HepG2 (cell line): ENCODE measurements around the gene ADD2. TPM values are rescaled to one million over a fixed set of nuclear protein-coding genes. Genes with fewer than 3 reads are reported as not detected.

Experiments
- BHLHE40 ChIP-seq: IDR thresholded peaks from 2 replicates; pipeline ENCODE4 v1.6.1; 2011; ENCODE audit warnings: low read length, improper control_type of control experiment
- CBX1 ChIP-seq: IDR thresholded peaks from one replicate; pipeline ENCODE4 v1.6.1; 2016; ENCODE audit warnings: antibody characterized with exemption, low read depth
- HNF4G ChIP-seq, 2 experiments: sonication (generic) in 1 of 2; formaldehyde crosslinking in 1 of 2; IDR thresholded peaks; 2 replicates each; pipeline versions ENCODE4 v1.4.0 to v1.6.1; 2011 to 2020; ENCODE audit warnings: borderline replicate concordance in 2 of 2, low read depth in 2 of 2, mild to moderate bottlenecking in 2 of 2, low read length in 1 of 2, missing genetic modification reagents in 1 of 2, moderate library complexity in 1 of 2
- POLR2AphosphoS5 ChIP-seq: IDR thresholded peaks from 2 replicates; pipeline ENCODE4 v1.6.1; 2012; ENCODE audit warnings: low read depth, low read length
- ZFX ChIP-seq: sonication (generic); formaldehyde crosslinking; IDR thresholded peaks from 2 replicates; pipeline ENCODE4 v1.4.0; 2020; ENCODE audit warnings: mild to moderate bottlenecking, low read depth, missing genetic modification reagents, moderate library complexity
- ZKSCAN5 ChIP-seq: sonication (generic); formaldehyde crosslinking; IDR thresholded peaks from 2 replicates; pipeline ENCODE4 v1.5.1; 2020; ENCODE audit warnings: mild to moderate bottlenecking, missing genetic modification reagents
- ZNF687 ChIP-seq: sonication (generic); formaldehyde crosslinking; IDR thresholded peaks from 2 replicates; pipeline ENCODE4 v1.5.1; 2020; ENCODE audit warnings: mild to moderate bottlenecking, missing genetic modification reagents, moderate library complexity
- ZNF709 ChIP-seq: sonication (generic); formaldehyde crosslinking; IDR thresholded peaks from 2 replicates; pipeline ENCODE4 v1.5.0; 2020; ENCODE audit warnings: mild to moderate bottlenecking, missing genetic modification reagents
- ZNF777 ChIP-seq: sonication (generic); formaldehyde crosslinking; IDR thresholded peaks from 2 replicates; pipeline ENCODE4 v1.4.0; 2020; ENCODE audit warnings: missing genetic modification reagents
- ZZZ3 ChIP-seq: sonication (generic); formaldehyde crosslinking; IDR thresholded peaks from 2 replicates; pipeline ENCODE4 v1.4.0; 2020; ENCODE audit warnings: missing genetic modification reagents, mild to moderate bottlenecking, borderline replicate concordance
- polyA plus RNA-seq, 8 experiments: library from polyadenylated mRNA; depleted of rRNA in 3 of 8; stranded (reverse) in 7 of 8; unstranded in 1 of 8; fragments of >200 nt; fragmentation: Illumina TruSeq in 4 of 8; extraction: Trizol in 4 of 8; gene quantifications; 2 replicates each; pipeline versions ENCODE4 v1.2.1 to v1.2.3, GENCODE V29; 2011 to 2016; ENCODE audit warnings: low read depth in 4 of 8, missing spikeins in 1 of 8, mixed read lengths in 1 of 8; ENCODE audit not compliant: insufficient read depth in 1 of 8
- total RNA-seq, 5 experiments: library from RNA; depleted of rRNA; stranded (reverse); fragments of >200 nt; fragmentation: Illumina TruSeq; extraction: Trizol; gene quantifications; 2 replicates each; pipeline ENCODE4 v1.2.3, GENCODE V29; 2016; ENCODE audit warnings: low read depth in 1 of 5
- TF ChIP-seq, protein P1 (sequence below): IDR thresholded peaks from 2 replicates; pipeline ENCODE4 v1.6.1; 2016; ENCODE audit warnings: missing genetic modification reagents, missing compliant biosample characterization
- TF ChIP-seq, protein P2 (sequence below): sonication (generic); formaldehyde crosslinking; IDR thresholded peaks from 2 replicates; pipeline ENCODE4 v1.4.0; 2020; ENCODE audit warnings: missing genetic modification reagents
- TF ChIP-seq, protein P3 (sequence below): sonication (generic); formaldehyde crosslinking; IDR thresholded peaks from 2 replicates; pipeline ENCODE4 v1.4.0; 2020; ENCODE audit warnings: missing genetic modification reagents, mild to moderate bottlenecking, borderline replicate concordance

The ADD2 gene
- total and polyA plus RNA-seq, 2 of the 13 experiments (the other 11 are each of a cell fraction or from before 2014, with no cell fraction given) = 0.05 to 0.13 TPM

DNA sequence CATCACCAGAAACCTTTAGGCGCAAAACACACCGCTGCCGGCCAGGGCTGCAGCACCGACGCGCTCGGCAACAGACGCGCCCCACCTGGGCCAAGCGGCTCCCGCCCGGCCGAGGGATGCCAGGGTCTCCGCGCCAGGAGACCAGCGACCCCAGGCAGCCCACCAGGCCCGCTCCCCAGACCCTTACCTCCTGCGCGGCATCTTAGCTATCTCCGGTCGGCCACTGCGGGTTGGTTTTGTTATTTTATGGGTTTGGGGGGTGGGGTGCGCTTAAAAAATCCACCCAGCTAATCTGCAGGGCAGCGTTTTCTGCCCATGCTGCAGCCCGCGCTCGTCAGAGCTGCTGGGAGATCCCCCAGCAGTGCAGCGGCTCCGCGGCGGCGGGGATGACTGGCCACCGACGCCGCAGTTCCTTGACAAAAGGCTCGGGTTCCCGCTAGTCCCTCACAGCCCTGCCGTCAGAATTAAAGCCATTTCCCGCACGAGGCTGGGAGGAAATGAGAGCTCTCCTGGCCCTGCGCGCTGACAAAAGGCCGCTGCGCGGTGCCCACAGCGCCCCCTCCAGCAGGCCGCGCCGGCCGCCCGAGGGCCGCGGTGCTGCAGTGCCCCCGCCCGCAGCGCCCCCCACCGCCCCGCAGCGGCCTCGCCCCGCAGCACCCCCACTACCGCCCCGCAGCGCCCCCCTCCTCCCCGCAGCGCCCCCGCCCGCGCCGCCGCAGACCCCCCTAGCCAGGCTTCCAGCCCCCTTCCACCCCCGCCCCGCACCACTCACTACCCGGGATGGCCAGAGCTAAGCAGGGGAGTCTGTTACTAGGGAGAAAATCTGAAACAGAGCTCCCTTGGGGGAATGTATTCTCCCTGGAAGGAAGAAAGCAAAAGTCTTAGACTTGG lies at the start of gene ADD2 (continued):
- TF ChIP-seq, protein P1, sequence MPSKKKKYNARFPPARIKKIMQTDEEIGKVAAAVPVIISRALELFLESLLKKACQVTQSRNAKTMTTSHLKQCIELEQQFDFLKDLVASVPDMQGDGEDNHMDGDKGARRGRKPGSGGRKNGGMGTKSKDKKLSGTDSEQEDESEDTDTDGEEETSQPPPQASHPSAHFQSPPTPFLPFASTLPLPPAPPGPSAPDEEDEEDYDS (CRISPR knock-in tag) = no peak
- TF ChIP-seq, protein P2, sequence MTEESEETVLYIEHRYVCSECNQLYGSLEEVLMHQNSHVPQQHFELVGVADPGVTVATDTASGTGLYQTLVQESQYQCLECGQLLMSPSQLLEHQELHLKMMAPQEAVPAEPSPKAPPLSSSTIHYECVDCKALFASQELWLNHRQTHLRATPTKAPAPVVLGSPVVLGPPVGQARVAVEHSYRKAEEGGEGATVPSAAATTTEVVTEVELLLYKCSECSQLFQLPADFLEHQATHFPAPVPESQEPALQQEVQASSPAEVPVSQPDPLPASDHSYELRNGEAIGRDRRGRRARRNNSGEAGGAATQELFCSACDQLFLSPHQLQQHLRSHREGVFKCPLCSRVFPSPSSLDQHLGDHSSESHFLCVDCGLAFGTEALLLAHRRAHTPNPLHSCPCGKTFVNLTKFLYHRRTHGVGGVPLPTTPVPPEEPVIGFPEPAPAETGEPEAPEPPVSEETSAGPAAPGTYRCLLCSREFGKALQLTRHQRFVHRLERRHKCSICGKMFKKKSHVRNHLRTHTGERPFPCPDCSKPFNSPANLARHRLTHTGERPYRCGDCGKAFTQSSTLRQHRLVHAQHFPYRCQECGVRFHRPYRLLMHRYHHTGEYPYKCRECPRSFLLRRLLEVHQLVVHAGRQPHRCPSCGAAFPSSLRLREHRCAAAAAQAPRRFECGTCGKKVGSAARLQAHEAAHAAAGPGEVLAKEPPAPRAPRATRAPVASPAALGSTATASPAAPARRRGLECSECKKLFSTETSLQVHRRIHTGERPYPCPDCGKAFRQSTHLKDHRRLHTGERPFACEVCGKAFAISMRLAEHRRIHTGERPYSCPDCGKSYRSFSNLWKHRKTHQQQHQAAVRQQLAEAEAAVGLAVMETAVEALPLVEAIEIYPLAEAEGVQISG = peak; percentile 40; the same call in 1 of the 2 replicates
- no peak for TF ChIP-seq POLR2AphosphoS5
- TF ChIP-seq ZNF777 (CRISPR knock-in tag) = peak; percentile 40; the same call in 1 of the 2 replicates
- no peak for TF ChIP-seq ZNF709 (CRISPR knock-in tag)
- peak; percentile 36; the same call in 1 of the 2 replicates for TF ChIP-seq ZFX (CRISPR knock-in tag)
- TF ChIP-seq HNF4G (IDR thresholded peaks at IDR 0.05; ENCODE audit: borderline replicate concordance, low read depth, low read length) = no peak
- TF ChIP-seq HNF4G (CRISPR knock-in tag; IDR thresholded peaks at IDR 0.05; ENCODE audit: borderline replicate concordance, low read depth) = no peak
- no peak for TF ChIP-seq ZKSCAN5 (CRISPR knock-in tag)
- TF ChIP-seq CBX1 = no peak
- TF ChIP-seq BHLHE40 = no peak
- TF ChIP-seq ZNF687 (CRISPR knock-in tag) = peak; percentile 60; the same call in 1 of the 2 replicates
- TF ChIP-seq ZZZ3 (CRISPR knock-in tag) = no peak
- TF ChIP-seq, protein P3, sequence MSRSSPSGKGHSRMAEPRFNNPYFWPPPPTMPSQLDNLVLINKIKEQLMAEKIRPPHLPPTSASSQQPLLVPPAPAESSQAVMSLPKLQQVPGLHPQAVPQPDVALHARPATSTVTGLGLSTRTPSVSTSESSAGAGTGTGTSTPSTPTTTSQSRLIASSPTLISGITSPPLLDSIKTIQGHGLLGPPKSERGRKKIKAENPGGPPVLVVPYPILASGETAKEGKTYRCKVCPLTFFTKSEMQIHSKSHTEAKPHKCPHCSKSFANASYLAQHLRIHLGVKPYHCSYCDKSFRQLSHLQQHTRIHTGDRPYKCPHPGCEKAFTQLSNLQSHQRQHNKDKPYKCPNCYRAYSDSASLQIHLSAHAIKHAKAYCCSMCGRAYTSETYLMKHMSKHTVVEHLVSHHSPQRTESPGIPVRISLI (CRISPR knock-in tag) = no peak
